WTC11 (cell line): ENCODE data around the gene PRM3. TPM values are rescaled to one million over a fixed set of nuclear protein-coding genes. Genes with fewer than 3 reads are reported as not detected.
A peak's percentile ranks its signal among the peaks of the same experiment; 100 is the strongest.

Experiments
- ATAC-seq: fragments of 200-7000 bp; cut with Tn5 transposase; 2 replicates; pipeline ENCODE4 v1.10.0; 2021; ENCODE audit warnings: mild to moderate bottlenecking, moderate library complexity
- CTCF ChIA-PET: fragments of 300-600 bp; sonication (Branson Sonifier 250); formaldehyde crosslinking; loops from one replicate; lab custom pipeline; 2021; ENCODE audit warnings: antibody characterized with exemption; lab: Charles Lee
- POLR2A ChIA-PET: fragments of 350-600 bp; sonication (Branson Sonifier 250); formaldehyde crosslinking; loops from one replicate; lab custom pipeline; 2021; ENCODE audit warnings: antibody characterized with exemption; lab: Charles Lee
- DNase-seq: peaks from one replicate; pipeline ENCODE4 v3.0.0; 2021; ENCODE audit warnings: low spot score
- H3K27ac Mint-ChIP-seq: 2 replicates; pipeline ENCODE4 v1.8.0; 2021; ENCODE audit warnings: mixed read lengths
- H3K27me3 Mint-ChIP-seq: 2 replicates; pipeline ENCODE4 v1.8.0; 2021; ENCODE audit warnings: low read depth, mild to moderate bottlenecking, moderate library complexity, mixed read lengths
- H3K36me3 Mint-ChIP-seq: 2 replicates; pipeline ENCODE4 v1.8.0; 2021; ENCODE audit warnings: mixed read lengths
- H3K4me1 Mint-ChIP-seq: 2 replicates; pipeline ENCODE4 v1.8.0; 2022; ENCODE audit warnings: mixed read lengths
- H3K4me3 Mint-ChIP-seq: 2 replicates; pipeline ENCODE4 v1.8.0; 2021; ENCODE audit warnings: mild to moderate bottlenecking, moderate library complexity, mixed read lengths
- H3K9me3 Mint-ChIP-seq: 2 replicates; pipeline ENCODE4 v1.8.0; 2021; ENCODE audit warnings: mixed read lengths
- AR ChIP-seq: fragments of 250-450 bp; sonication (Bioruptor Pico); IDR thresholded peaks from 2 replicates; pipeline ENCODE4 v1.9.0; 2021; ENCODE audit warnings: mild to moderate bottlenecking
- CREB1 ChIP-seq: sonication (generic); formaldehyde crosslinking; IDR thresholded peaks from 2 replicates; pipeline ENCODE4 v1.8.0; 2023; ENCODE audit warnings: mild to moderate bottlenecking, missing genetic modification reagents
- CREM ChIP-seq: sonication (generic); formaldehyde crosslinking; IDR thresholded peaks from 2 replicates; pipeline ENCODE4 v1.8.1; 2022; ENCODE audit warnings: mild to moderate bottlenecking, missing genetic modification reagents, moderate library complexity
- E2F4 ChIP-seq: sonication (generic); formaldehyde crosslinking; IDR thresholded peaks from 2 replicates; pipeline ENCODE4 v1.8.1; 2022; ENCODE audit warnings: low read depth, mild to moderate bottlenecking, moderate library complexity, missing genetic modification reagents, borderline replicate concordance
- ESRRA ChIP-seq: sonication (generic); formaldehyde crosslinking; IDR thresholded peaks from 2 replicates; pipeline ENCODE4 v1.8.1; 2022; ENCODE audit warnings: mild to moderate bottlenecking, missing genetic modification reagents, borderline replicate concordance
- IRF2 ChIP-seq: sonication (generic); formaldehyde crosslinking; IDR thresholded peaks from 2 replicates; pipeline ENCODE4 v1.8.0; 2022; ENCODE audit warnings: low read depth, missing genetic modification reagents, borderline replicate concordance
- JAZF1 ChIP-seq: fragments of 250-450 bp; sonication (Bioruptor Pico); IDR thresholded peaks from 2 replicates; pipeline ENCODE4 v1.9.0; 2021; ENCODE audit warnings: moderate library complexity, mild to moderate bottlenecking, inconsistent platforms
- NFYB ChIP-seq: sonication (generic); formaldehyde crosslinking; conservative IDR thresholded peaks from 2 replicates; pipeline ENCODE4 v1.8.0; 2022; ENCODE audit warnings: low read depth, missing genetic modification reagents
- NR1H2 ChIP-seq: sonication (generic); formaldehyde crosslinking; IDR thresholded peaks from 2 replicates; pipeline ENCODE4 v1.9.0; 2021; ENCODE audit warnings: mild to moderate bottlenecking, moderate library complexity, missing genetic modification reagents
- ZNF121 ChIP-seq: sonication (generic); formaldehyde crosslinking; IDR thresholded peaks from 2 replicates; pipeline ENCODE4 v1.8.0; 2023; ENCODE audit warnings: missing genetic modification reagents
- ZNF512 ChIP-seq: sonication (generic); formaldehyde crosslinking; IDR thresholded peaks from 2 replicates; pipeline ENCODE4 v1.8.1; 2022; ENCODE audit warnings: missing genetic modification reagents, borderline replicate concordance
- total RNA-seq: library from RNA; stranded (reverse); gene quantifications from 3 replicates; pipeline ENCODE4 v1.2.3, GENCODE V29; 2021
- TF ChIP-seq, protein P1 (sequence below): fragments of 250-450 bp; sonication (Bioruptor Pico); IDR thresholded peaks from 2 replicates; pipeline ENCODE4 v1.9.0; 2021; ENCODE audit warnings: moderate library complexity, mild to moderate bottlenecking, inconsistent platforms, borderline replicate concordance
- TF ChIP-seq, protein P2 (sequence below): sonication (generic); formaldehyde crosslinking; IDR thresholded peaks from 2 replicates; pipeline ENCODE4 v1.8.0; 2022; ENCODE audit warnings: mild to moderate bottlenecking, missing genetic modification reagents
- TF ChIP-seq, protein P3 (sequence below): sonication (generic); formaldehyde crosslinking; IDR thresholded peaks from 2 replicates; pipeline ENCODE4 v1.8.0; 2022; ENCODE audit warnings: missing genetic modification reagents

The PRM3 gene
- total RNA-seq, 1 experiment from 2014 or later: not detected

DNA sequence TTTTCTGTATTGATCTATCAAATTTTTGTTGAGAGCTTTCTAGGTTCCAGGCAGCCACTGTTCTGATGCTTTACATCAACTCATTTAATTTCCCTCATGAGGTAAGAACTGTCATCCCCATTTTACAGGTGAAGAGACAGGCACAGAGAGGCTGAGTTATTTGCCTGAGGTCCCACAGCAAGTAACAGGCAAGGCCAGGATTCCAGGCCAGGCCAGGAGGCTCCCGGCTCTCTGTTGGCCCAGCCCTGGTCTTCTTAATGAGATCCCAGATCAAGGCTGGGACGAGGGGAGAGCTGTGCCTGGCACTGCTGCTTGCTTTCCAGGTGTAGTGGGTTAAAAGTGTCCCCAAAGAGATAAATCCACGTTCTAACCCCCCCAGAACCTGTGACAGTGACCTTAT lies 49.4 kb upstream of the PRM3 start (continued):
- TF ChIP-seq ZNF512 (CRISPR knock-in tag): no peak
- no peak for TF ChIP-seq NR1H2 (CRISPR knock-in tag)
- no peak for TF ChIP-seq CREB1 (CRISPR knock-in tag)
- no peak for TF ChIP-seq NFYB (CRISPR knock-in tag)
- TF ChIP-seq AR: no peak

DNA sequence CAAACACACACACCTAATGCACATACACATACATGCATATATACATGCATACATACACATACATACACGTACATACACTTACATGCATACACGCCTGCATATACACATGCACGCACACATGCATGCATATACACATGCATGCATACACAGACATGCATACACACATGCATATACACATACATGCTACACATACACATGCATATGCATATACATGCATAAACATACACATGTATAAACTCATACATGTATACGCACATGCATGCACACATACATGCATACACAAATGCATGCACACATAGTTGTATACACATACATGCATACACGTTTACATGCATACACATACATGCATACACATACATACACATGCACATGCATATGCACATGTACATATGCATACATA lies 48.2 kb upstream of the PRM3 start:
- CTCF ChIA-PET: no interaction called here
- H3K4me1 Mint-ChIP-seq: peaks cover 47% of the 10 kb centered on the region
- POLR2A ChIA-PET: no interaction called here
- H3K27ac Mint-ChIP-seq: no peak overlapping the region
- no peak for ATAC-seq
- TF ChIP-seq IRF2 (CRISPR knock-in tag): no peak
- no peak for TF ChIP-seq E2F4 (CRISPR knock-in tag)
- no peak for DNase-seq
- no peaks in the 10 kb centered on the region for H3K27me3 Mint-ChIP-seq
- no peak overlapping the region for H3K4me3 Mint-ChIP-seq
- H3K9me3 Mint-ChIP-seq: peaks cover 5% of the 10 kb centered on the region
- peaks cover 15% of the 10 kb centered on the region for H3K36me3 Mint-ChIP-seq

DNA sequence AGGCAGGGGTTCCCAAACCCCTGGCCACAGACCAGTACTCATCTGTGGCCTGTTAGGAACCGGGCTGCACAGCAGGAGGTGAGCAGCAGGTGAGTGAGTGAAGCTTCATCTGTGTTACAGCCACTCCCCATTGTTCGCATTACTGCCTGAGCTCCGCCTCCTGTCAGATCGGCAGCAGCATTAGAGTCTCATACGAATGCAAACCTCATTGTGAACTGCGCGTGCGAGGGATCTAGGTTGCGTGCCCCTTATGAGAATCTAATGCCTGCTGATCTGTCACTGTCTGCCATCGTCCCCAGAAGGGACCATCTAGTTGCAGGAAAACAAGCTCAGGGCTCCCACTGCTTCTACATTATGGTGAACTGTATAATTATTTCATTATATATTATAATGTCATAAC lies 46.7 kb upstream of the PRM3 start:
- no peak for ATAC-seq
- peaks cover 5% of the 10 kb centered on the region for H3K9me3 Mint-ChIP-seq
- peaks cover 46% of the 10 kb centered on the region for H3K4me1 Mint-ChIP-seq
- DNase-seq: no peak
- peaks cover 15% of the 10 kb centered on the region for H3K36me3 Mint-ChIP-seq
- CTCF ChIA-PET: interaction anchor here (1.4 to 2.2 kb wide), 4 partner anchors 33 to 63 kb away, joined by 3 to 9 read pairs (median 6); partner anchors contain the start of gene SOCS1
- TF ChIP-seq, protein P1, sequence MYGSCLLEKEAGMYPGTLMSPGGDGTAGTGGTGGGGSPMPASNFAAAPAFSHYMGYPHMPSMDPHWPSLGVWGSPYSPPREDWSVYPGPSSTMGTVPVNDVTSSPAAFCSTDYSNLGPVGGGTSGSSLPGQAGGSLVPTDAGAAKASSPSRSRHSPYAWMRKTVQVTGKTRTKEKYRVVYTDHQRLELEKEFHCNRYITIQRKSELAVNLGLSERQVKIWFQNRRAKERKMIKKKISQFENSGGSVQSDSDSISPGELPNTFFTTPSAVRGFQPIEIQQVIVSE (CRISPR knock-in tag): no peak
- TF ChIP-seq, protein P2, sequence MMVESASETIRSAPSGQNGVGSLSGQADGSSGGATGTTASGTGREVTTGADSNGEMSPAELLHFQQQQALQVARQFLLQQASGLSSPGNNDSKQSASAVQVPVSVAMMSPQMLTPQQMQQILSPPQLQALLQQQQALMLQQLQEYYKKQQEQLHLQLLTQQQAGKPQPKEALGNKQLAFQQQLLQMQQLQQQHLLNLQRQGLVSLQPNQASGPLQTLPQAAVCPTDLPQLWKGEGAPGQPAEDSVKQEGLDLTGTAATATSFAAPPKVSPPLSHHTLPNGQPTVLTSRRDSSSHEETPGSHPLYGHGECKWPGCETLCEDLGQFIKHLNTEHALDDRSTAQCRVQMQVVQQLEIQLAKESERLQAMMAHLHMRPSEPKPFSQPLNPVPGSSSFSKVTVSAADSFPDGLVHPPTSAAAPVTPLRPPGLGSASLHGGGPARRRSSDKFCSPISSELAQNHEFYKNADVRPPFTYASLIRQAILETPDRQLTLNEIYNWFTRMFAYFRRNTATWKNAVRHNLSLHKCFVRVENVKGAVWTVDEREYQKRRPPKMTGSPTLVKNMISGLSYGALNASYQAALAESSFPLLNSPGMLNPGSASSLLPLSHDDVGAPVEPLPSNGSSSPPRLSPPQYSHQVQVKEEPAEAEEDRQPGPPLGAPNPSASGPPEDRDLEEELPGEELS: no peak
- peak; percentile 91 for TF ChIP-seq ZNF121 (CRISPR knock-in tag)
- H3K27ac Mint-ChIP-seq: no peak overlapping the region
- POLR2A ChIA-PET: interaction anchor here (1.1 to 1.4 kb wide), 2 partner anchors 8 to 9 kb away, joined by 3 read pairs; no protein-coding TSS in a partner anchor
- H3K27me3 Mint-ChIP-seq: no peaks in the 10 kb centered on the region
- H3K4me3 Mint-ChIP-seq: no peak overlapping the region

- CTCF ChIA-PET: interaction anchor here (0.7 to 2.2 kb wide), 5 partner anchors 27 to 63 kb away, joined by 3 to 9 read pairs (median 3); partner anchors contain the start of gene SOCS1
- ATAC-seq (no peak), DNase-seq (no peak)
- no peak overlapping the region for H3K4me3 Mint-ChIP-seq
- H3K36me3 Mint-ChIP-seq: peaks cover 15% of the 10 kb centered on the region
- H3K27ac Mint-ChIP-seq: 0 out of 2 replicates have a peak overlapping the region, but pooled peaks have one; percentile 76
- H3K27me3 Mint-ChIP-seq: no peaks in the 10 kb centered on the region
- H3K9me3 Mint-ChIP-seq: peaks cover 5% of the 10 kb centered on the region
- H3K4me1 Mint-ChIP-seq: peaks cover 46% of the 10 kb centered on the region
- POLR2A ChIA-PET: interaction anchor here (1.1 to 1.4 kb wide), 2 partner anchors 9 to 10 kb away, joined by 3 read pairs; no protein-coding TSS in a partner anchor
- no peak for TF ChIP-seq CREB1 (CRISPR knock-in tag)
- TF ChIP-seq JAZF1 (CRISPR knock-in tag): no peak
- TF ChIP-seq, protein P3, sequence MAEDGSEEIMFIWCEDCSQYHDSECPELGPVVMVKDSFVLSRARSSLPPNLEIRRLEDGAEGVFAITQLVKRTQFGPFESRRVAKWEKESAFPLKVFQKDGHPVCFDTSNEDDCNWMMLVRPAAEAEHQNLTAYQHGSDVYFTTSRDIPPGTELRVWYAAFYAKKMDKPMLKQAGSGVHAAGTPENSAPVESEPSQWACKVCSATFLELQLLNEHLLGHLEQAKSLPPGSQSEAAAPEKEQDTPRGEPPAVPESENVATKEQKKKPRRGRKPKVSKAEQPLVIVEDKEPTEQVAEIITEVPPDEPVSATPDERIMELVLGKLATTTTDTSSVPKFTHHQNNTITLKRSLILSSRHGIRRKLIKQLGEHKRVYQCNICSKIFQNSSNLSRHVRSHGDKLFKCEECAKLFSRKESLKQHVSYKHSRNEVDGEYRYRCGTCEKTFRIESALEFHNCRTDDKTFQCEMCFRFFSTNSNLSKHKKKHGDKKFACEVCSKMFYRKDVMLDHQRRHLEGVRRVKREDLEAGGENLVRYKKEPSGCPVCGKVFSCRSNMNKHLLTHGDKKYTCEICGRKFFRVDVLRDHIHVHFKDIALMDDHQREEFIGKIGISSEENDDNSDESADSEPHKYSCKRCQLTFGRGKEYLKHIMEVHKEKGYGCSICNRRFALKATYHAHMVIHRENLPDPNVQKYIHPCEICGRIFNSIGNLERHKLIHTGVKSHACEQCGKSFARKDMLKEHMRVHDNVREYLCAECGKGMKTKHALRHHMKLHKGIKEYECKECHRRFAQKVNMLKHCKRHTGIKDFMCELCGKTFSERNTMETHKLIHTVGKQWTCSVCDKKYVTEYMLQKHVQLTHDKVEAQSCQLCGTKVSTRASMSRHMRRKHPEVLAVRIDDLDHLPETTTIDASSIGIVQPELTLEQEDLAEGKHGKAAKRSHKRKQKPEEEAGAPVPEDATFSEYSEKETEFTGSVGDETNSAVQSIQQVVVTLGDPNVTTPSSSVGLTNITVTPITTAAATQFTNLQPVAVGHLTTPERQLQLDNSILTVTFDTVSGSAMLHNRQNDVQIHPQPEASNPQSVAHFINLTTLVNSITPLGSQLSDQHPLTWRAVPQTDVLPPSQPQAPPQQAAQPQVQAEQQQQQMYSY (CRISPR knock-in tag): no peak
- TF ChIP-seq ZNF512 (CRISPR knock-in tag): no peak
- TF ChIP-seq ESRRA (CRISPR knock-in tag): no peak
- no peak for TF ChIP-seq CREM (CRISPR knock-in tag)
- no peak for TF ChIP-seq ZNF121 (CRISPR knock-in tag)
These were observed 46.2 kb upstream of the PRM3 start for GRCh38 chr16:11319529-11320146.
